SK-N-SH (cell line): ENCODE results near the gene PPP2R5D.

Experiments
- FOXM1 ChIP-seq: IDR thresholded peaks from 2 replicates; pipeline ENCODE4 v1.4.0; 2012; ENCODE audit warnings: low read depth, mild to moderate bottlenecking
- POLR2AphosphoS5 ChIP-seq: IDR thresholded peaks from 2 replicates; pipeline ENCODE4 v1.6.1; 2012; ENCODE audit warnings: low read depth, low read length
- TCF12 ChIP-seq: IDR thresholded peaks from 2 replicates; pipeline ENCODE4 v1.4.0; 2012
- TF ChIP-seq, protein P1 (sequence below): fragments of 200-600 bp; sonication (generic); IDR thresholded peaks from 2 replicates; pipeline ENCODE4 v1.6.1; 2017; ENCODE audit warnings: antibody characterized with exemption, mild to moderate bottlenecking, moderate library complexity

DNA sequence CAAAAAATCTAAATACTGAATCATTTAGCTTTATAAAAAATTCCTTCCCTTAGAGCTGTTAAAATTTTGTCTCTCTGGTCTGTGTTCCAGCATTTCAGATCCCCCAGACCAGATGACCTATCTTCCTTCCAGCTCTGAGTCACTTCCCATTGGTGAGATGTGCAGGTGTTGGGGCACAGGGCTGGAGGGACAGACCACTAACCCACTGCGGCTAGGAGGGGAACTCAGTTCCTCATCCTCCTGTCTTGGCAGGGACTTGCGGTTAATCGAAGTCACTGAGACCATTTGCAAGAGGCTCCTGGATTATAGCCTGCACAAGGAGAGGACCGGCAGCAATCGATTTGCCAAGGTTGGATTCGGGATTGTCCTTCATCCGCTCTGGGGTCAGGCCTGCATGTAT is 49.0 kb upstream of the PPP2R5D start:
- TF ChIP-seq FOXM1: no peak
- TF ChIP-seq, protein P1, sequence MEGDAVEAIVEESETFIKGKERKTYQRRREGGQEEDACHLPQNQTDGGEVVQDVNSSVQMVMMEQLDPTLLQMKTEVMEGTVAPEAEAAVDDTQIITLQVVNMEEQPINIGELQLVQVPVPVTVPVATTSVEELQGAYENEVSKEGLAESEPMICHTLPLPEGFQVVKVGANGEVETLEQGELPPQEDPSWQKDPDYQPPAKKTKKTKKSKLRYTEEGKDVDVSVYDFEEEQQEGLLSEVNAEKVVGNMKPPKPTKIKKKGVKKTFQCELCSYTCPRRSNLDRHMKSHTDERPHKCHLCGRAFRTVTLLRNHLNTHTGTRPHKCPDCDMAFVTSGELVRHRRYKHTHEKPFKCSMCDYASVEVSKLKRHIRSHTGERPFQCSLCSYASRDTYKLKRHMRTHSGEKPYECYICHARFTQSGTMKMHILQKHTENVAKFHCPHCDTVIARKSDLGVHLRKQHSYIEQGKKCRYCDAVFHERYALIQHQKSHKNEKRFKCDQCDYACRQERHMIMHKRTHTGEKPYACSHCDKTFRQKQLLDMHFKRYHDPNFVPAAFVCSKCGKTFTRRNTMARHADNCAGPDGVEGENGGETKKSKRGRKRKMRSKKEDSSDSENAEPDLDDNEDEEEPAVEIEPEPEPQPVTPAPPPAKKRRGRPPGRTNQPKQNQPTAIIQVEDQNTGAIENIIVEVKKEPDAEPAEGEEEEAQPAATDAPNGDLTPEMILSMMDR: no peak
- TF ChIP-seq POLR2AphosphoS5: no peak
- no peak for TF ChIP-seq TCF12
